C4-2B (cell line): ENCODE data around the gene P4HA1.

Experiments
- CTCF ChIP-seq: fragments of 450-650 bp; conservative IDR thresholded peaks from 2 replicates; pipeline ENCODE4 v1.5.1; 2017; ENCODE audit warnings: mild to moderate bottlenecking
- ZFX ChIP-seq: fragments of 450-650 bp; IDR thresholded peaks from 2 replicates; pipeline ENCODE4 v1.6.1; 2017

GRCh38 chr10:73003822-73004221 lies 92.8 kb downstream of the P4HA1 start:
- TF ChIP-seq CTCF (no peak), ZFX (no peak)
